ENCODE data around the gene PCSK6.

The PCSK6 gene

GRCh38 chr15:101314336-101315125, 175.0 kb downstream of the PCSK6 start:
- Histone ChIP-seq H3K4me3 (ENCODE audit: low read depth, low read length) (no peak overlapping the region), H3K4me1 (ENCODE audit: control insufficient read depth, insufficient read depth, low read length) (no peaks in the 10 kb centered on the region), H3K9ac (ENCODE audit: low read depth, low read length) (no peak overlapping the region), H3K27me3 (ENCODE audit: control insufficient read depth, insufficient read depth, low read length) (no peaks in the 10 kb centered on the region), H3K9me3 (ENCODE audit: control insufficient read depth, insufficient read depth, low read length) (no peaks in the 10 kb centered on the region), H3K36me3 (ENCODE audit: control insufficient read depth, insufficient read depth, low read length) (no peaks in the 10 kb centered on the region)

GRCh38 chr15:101313041-101313761, 176.3 kb downstream of the PCSK6 start:
- H3K4me1 ChIP-seq (ENCODE audit: control insufficient read depth, insufficient read depth, low read length): no peaks in the 10 kb centered on the region
- H3K27me3 ChIP-seq (ENCODE audit: control insufficient read depth, insufficient read depth, low read length): no peaks in the 10 kb centered on the region
- H3K9me3 ChIP-seq (ENCODE audit: control insufficient read depth, insufficient read depth, low read length): no peaks in the 10 kb centered on the region
- no peak overlapping the region for H3K9ac ChIP-seq (ENCODE audit: low read depth, low read length)
- H3K4me3 ChIP-seq (ENCODE audit: low read depth, low read length): no peak overlapping the region
- no peaks in the 10 kb centered on the region for H3K36me3 ChIP-seq (ENCODE audit: control insufficient read depth, insufficient read depth, low read length)

- H3K4me3 ChIP-seq (ENCODE audit: low read depth, low read length): no peak overlapping the region
- H3K36me3 ChIP-seq (ENCODE audit: control insufficient read depth, insufficient read depth, low read length): no peaks in the 10 kb centered on the region
- no peaks in the 10 kb centered on the region for H3K27me3 ChIP-seq (ENCODE audit: control insufficient read depth, insufficient read depth, low read length)
- H3K9ac ChIP-seq (ENCODE audit: low read depth, low read length): no peak overlapping the region
- no peaks in the 10 kb centered on the region for H3K9me3 ChIP-seq (ENCODE audit: control insufficient read depth, insufficient read depth, low read length)
- no peaks in the 10 kb centered on the region for H3K4me1 ChIP-seq (ENCODE audit: control insufficient read depth, insufficient read depth, low read length)
These were observed 179.0 kb downstream of the PCSK6 start for GRCh38 chr15:101310508-101310907.

GRCh38 chr15:101310161-101310480, 179.4 kb downstream of the PCSK6 start:
- Histone ChIP-seq H3K36me3 (ENCODE audit: control insufficient read depth, insufficient read depth, low read length) (no peaks in the 10 kb centered on the region), H3K27me3 (ENCODE audit: control insufficient read depth, insufficient read depth, low read length) (no peaks in the 10 kb centered on the region), H3K4me1 (ENCODE audit: control insufficient read depth, insufficient read depth, low read length) (no peaks in the 10 kb centered on the region), H3K4me3 (ENCODE audit: low read depth, low read length) (no peak overlapping the region), H3K9ac (ENCODE audit: low read depth, low read length) (no peak overlapping the region), H3K9me3 (ENCODE audit: control insufficient read depth, insufficient read depth, low read length) (no peaks in the 10 kb centered on the region)

DNA sequence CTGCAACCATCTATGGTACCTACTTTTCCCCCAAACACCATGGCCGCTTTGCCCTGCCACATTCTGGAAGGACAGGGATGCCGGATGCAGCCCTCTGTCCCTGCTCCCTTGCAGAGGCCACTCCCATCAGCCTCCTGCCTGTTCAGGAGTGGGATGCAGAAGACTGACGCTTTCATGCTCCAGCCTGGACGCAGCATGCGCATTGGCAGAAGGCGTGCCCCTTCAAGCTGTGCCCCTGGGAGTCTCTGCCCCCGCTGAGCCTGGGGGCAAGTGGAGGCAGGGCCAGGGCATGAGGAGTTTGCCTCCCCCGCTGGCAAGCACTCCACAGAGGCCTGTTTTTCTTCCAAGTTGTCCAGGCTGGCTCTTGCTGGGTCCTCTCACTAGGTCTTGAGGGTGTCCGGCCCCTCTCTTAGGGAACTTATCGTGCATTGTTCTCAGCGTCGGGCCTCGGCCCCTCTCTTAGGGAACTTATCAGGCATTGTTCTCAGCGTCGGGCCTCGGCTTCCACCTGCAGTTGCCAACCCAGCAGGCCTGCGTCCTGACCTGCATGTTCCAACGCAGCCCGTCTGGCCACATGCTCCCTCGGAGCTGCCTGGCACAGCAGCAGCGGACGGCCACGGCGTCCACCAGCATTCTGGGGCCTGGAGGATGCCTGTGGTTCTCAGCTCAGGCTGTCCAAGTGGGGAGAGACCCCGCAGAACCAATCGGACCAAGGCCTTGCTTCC, 179.9 kb downstream of the PCSK6 start:
- no peaks in the 10 kb centered on the region for H3K9me3 ChIP-seq (ENCODE audit: control insufficient read depth, insufficient read depth, low read length)
- H3K4me1 ChIP-seq (ENCODE audit: control insufficient read depth, insufficient read depth, low read length): no peaks in the 10 kb centered on the region
- no peak overlapping the region for H3K9ac ChIP-seq (ENCODE audit: low read depth, low read length)
- no peaks in the 10 kb centered on the region for H3K36me3 ChIP-seq (ENCODE audit: control insufficient read depth, insufficient read depth, low read length)
- no peaks in the 10 kb centered on the region for H3K27me3 ChIP-seq (ENCODE audit: control insufficient read depth, insufficient read depth, low read length)
- no peak overlapping the region for H3K4me3 ChIP-seq (ENCODE audit: low read depth, low read length)

- Histone ChIP-seq H3K9me3 (ENCODE audit: control insufficient read depth, insufficient read depth, low read length) (no peaks in the 10 kb centered on the region), H3K4me1 (ENCODE audit: control insufficient read depth, insufficient read depth, low read length) (no peaks in the 10 kb centered on the region), H3K9ac (ENCODE audit: low read depth, low read length) (no peak overlapping the region), H3K27me3 (ENCODE audit: control insufficient read depth, insufficient read depth, low read length) (no peaks in the 10 kb centered on the region), H3K36me3 (ENCODE audit: control insufficient read depth, insufficient read depth, low read length) (no peaks in the 10 kb centered on the region), H3K4me3 (ENCODE audit: low read depth, low read length) (no peak overlapping the region)
These were observed 180.7 kb downstream of the PCSK6 start for GRCh38 chr15:101308604-101309435.

DNA sequence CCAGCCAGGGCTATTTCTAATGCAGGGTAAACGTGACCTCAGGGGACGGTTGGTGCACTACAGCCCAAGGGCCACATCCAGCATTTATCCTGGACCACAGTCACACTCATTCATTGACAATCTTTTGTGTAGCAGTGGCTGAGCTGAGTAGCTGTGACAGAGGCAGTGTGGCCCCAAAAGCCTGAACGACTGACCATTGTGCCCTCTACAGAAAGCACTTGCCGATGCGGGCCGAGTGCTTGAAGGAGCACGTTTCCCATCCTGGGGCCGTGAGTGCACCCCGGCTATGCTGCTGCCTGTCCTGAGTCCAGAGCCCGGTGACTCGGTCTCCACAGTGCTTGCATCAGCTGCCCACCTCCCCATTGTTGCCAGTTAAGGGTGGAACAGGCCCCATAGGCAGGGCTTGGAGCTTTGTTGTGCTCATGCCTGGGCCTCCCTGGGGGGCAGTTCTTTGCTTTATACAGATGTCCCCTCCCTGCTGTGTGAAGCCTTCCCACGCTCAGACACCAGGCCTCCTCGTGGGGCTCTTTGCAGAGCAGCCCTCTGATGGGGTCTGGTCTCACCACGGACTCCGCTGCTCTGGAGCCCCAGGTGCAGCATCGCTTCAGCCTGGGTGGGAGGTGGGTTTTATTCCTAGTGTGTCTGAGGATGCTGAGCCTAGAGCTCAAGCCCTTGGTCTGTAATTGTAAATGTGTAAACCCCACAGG, 181.5 kb downstream of the PCSK6 start:
- no peaks in the 10 kb centered on the region for H3K27me3 ChIP-seq (ENCODE audit: control insufficient read depth, insufficient read depth, low read length)
- H3K4me1 ChIP-seq (ENCODE audit: control insufficient read depth, insufficient read depth, low read length): no peaks in the 10 kb centered on the region
- H3K4me3 ChIP-seq (ENCODE audit: low read depth, low read length): no peak overlapping the region
- H3K36me3 ChIP-seq (ENCODE audit: control insufficient read depth, insufficient read depth, low read length): no peaks in the 10 kb centered on the region
- no peaks in the 10 kb centered on the region for H3K9me3 ChIP-seq (ENCODE audit: control insufficient read depth, insufficient read depth, low read length)
- H3K9ac ChIP-seq (ENCODE audit: low read depth, low read length): no peak overlapping the region

DNA sequence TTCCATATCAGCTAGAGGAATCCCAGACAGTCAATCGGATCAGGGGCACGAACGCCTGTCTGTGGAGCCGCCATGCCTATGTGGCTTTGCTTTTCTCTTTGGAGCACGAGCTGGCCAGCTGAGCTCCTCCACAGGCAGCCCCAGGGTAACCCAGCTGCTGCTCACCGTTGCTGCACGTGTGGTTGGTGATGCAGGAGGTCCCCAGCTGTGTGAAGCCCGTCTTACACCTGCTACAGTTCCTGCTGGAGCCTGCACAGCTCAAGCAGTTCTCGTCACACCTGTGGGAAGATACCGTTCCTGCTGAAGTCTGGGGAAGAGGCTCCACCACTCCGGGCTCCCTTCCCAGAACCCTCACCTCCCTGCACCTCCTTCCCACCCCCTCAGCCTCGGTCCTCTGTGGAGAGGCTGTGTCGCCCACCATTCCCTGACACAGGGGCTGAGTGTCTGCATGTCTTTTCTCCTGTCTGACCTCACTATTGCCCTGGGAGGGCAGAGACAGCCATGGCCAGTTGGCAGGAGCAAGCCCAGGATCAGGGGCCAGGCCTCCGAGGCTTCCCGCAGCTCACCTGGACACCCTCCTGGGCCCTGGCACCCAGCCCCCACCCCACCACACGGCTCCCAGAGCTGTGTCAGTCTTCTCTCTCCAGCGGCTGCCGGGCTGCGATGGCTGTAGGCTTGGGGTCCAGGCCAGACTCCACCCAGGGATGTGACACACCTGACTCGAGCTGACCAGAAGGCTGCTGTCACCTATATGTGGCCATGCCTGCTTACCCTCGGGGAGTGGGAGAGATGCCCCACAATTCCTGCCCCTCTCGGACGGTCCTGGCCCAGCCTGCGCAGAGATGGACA, 182.2 kb downstream of the PCSK6 start:
- no peak overlapping the region for H3K4me3 ChIP-seq (ENCODE audit: low read depth, low read length)
- no peaks in the 10 kb centered on the region for H3K9me3 ChIP-seq (ENCODE audit: control insufficient read depth, insufficient read depth, low read length)
- no peaks in the 10 kb centered on the region for H3K27me3 ChIP-seq (ENCODE audit: control insufficient read depth, insufficient read depth, low read length)
- no peaks in the 10 kb centered on the region for H3K4me1 ChIP-seq (ENCODE audit: control insufficient read depth, insufficient read depth, low read length)
- H3K9ac ChIP-seq (ENCODE audit: low read depth, low read length): no peak overlapping the region
- no peaks in the 10 kb centered on the region for H3K36me3 ChIP-seq (ENCODE audit: control insufficient read depth, insufficient read depth, low read length)

GRCh38 chr15:101306341-101307047, 183.0 kb downstream of the PCSK6 start:
- H3K4me3 ChIP-seq (ENCODE audit: low read depth, low read length): no peak overlapping the region
- H3K36me3 ChIP-seq (ENCODE audit: control insufficient read depth, insufficient read depth, low read length): no peaks in the 10 kb centered on the region
- H3K9ac ChIP-seq (ENCODE audit: low read depth, low read length): no peak overlapping the region
- no peaks in the 10 kb centered on the region for H3K4me1 ChIP-seq (ENCODE audit: control insufficient read depth, insufficient read depth, low read length)
- no peaks in the 10 kb centered on the region for H3K9me3 ChIP-seq (ENCODE audit: control insufficient read depth, insufficient read depth, low read length)
- no peaks in the 10 kb centered on the region for H3K27me3 ChIP-seq (ENCODE audit: control insufficient read depth, insufficient read depth, low read length)

GRCh38 chr15:101305820-101306255, 183.7 kb downstream of the PCSK6 start:
- H3K9ac ChIP-seq (ENCODE audit: low read depth, low read length): no peak overlapping the region
- H3K4me3 ChIP-seq (ENCODE audit: low read depth, low read length): no peak overlapping the region
- H3K27me3 ChIP-seq (ENCODE audit: control insufficient read depth, insufficient read depth, low read length): no peaks in the 10 kb centered on the region
- H3K9me3 ChIP-seq (ENCODE audit: control insufficient read depth, insufficient read depth, low read length): no peaks in the 10 kb centered on the region
- no peaks in the 10 kb centered on the region for H3K4me1 ChIP-seq (ENCODE audit: control insufficient read depth, insufficient read depth, low read length)
- no peaks in the 10 kb centered on the region for H3K36me3 ChIP-seq (ENCODE audit: control insufficient read depth, insufficient read depth, low read length)

Measured in iPS-15b (cell line).